GM12872 (cell line): ENCODE results near the gene MAMLD1.

Source experiments
- CTCF ChIP-seq: IDR thresholded peaks from 3 replicates; pipeline ENCODE4 v1.5.1; 2011; ENCODE audit warnings: low read depth, mild to moderate bottlenecking, low read length, moderate library complexity; ENCODE audit not compliant: insufficient read depth

MAMLD1 gene

GRCh38 chrX:150504397-150505182 is 141.5 kb downstream of the MAMLD1 start:
- TF ChIP-seq CTCF, result no peak

- TF ChIP-seq CTCF, result no peak
Measured at GRCh38 chrX:150506020-150506419, 142.9 kb downstream of the MAMLD1 start.

GRCh38 chrX:150506486-150506885 is 143.4 kb downstream of the MAMLD1 start:
- TF ChIP-seq CTCF, result no peak

GRCh38 chrX:150507251-150507856 is 144.2 kb downstream of the MAMLD1 start:
- no peak for TF ChIP-seq CTCF

GRCh38 chrX:150508018-150508417 is 144.9 kb downstream of the MAMLD1 start:
- TF ChIP-seq CTCF, result no peak

- no peak for TF ChIP-seq CTCF
Measured at GRCh38 chrX:150508451-150509367, 145.6 kb downstream of the MAMLD1 start.

- TF ChIP-seq CTCF, result no peak
Measured at GRCh38 chrX:150509703-150510102, 146.6 kb downstream of the MAMLD1 start.
